ENCODE data around the gene GPR162.

GRCh38 chr12:6826125-6826733 is 4.6 kb downstream of the GPR162 start:
- no peak for TF ChIP-seq EZH2phosphoT487 (IDR thresholded peaks at IDR 0.05; ENCODE audit: low read depth, severe bottlenecking, unreplicated experiment)
- TF ChIP-seq, protein P1, sequence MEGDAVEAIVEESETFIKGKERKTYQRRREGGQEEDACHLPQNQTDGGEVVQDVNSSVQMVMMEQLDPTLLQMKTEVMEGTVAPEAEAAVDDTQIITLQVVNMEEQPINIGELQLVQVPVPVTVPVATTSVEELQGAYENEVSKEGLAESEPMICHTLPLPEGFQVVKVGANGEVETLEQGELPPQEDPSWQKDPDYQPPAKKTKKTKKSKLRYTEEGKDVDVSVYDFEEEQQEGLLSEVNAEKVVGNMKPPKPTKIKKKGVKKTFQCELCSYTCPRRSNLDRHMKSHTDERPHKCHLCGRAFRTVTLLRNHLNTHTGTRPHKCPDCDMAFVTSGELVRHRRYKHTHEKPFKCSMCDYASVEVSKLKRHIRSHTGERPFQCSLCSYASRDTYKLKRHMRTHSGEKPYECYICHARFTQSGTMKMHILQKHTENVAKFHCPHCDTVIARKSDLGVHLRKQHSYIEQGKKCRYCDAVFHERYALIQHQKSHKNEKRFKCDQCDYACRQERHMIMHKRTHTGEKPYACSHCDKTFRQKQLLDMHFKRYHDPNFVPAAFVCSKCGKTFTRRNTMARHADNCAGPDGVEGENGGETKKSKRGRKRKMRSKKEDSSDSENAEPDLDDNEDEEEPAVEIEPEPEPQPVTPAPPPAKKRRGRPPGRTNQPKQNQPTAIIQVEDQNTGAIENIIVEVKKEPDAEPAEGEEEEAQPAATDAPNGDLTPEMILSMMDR (IDR thresholded peaks at IDR 0.05; ENCODE audit: poor library complexity), result no peak

Data from hepatocyte (in vitro differentiated cells).